HCT116 (cell line): Measurements from ENCODE around the gene RBM14. TPM values are rescaled to one million over a fixed set of nuclear protein-coding genes. Genes with fewer than 3 reads are reported as not detected.

Source experiments
- ATAC-seq: fragments of 200-7000 bp; cut with Tn5 transposase; 2 replicates; pipeline ENCODE4 v1.9.1; 2020; ENCODE audit warnings: mild to moderate bottlenecking, moderate library complexity
- BruUV-seq: library from RNA; stranded (reverse); fragments of 400-500 nt; replicated peaks from 2 replicates; lab custom pipeline; 2021; lab: Mats Ljungman, UMichigan
- CTCF ChIA-PET: fragments of 300-600 bp; sonication (Branson Sonifier 250); formaldehyde crosslinking; loops from one replicate; lab custom pipeline; 2021; ENCODE audit warnings: antibody characterized with exemption; lab: Charles Lee
- POLR2A ChIA-PET: fragments of 300-600, 350-600 bp; sonication (Branson Sonifier 250); formaldehyde crosslinking; loops from one replicate; lab custom pipeline; 2021; ENCODE audit warnings: antibody characterized with exemption; lab: Charles Lee
- RAD21 ChIA-PET, 2 experiments: fragments of 300-600 bp; sonication (Branson Sonifier 250); formaldehyde crosslinking; loops; one replicate each; lab custom pipeline; 2023; ENCODE audit warnings: low total read pairs in 2 of 2; ENCODE audit not compliant: uncharacterized antibody in 2 of 2, unreplicated experiment in 2 of 2, low non-redundant PET in 1 of 2; lab: Charles Lee
- DNase-seq: peaks from one replicate; pipeline ENCODE4 v3.0.0-alpha.2; 2010; ENCODE audit warnings: low read depth, low spot score
- H2AFZ ChIP-seq: fragments of 200-600 bp; shearing (Covaris generic), sonication (generic); 2 replicates; pipeline ENCODE4 v1.6.1; 2017; ENCODE audit warnings: low read depth, mixed run types, mixed read lengths, antibody characterized with exemption, low read length; ENCODE audit not compliant: poor library complexity, severe bottlenecking
- H3K27ac ChIP-seq: 2 replicates; pipeline ENCODE4 v1.5.1; 2012; ENCODE audit warnings: low read depth, low read length
- H3K27me3 ChIP-seq: fragments of 200-600 bp; sonication (generic); 2 replicates; pipeline ENCODE4 v1.6.1; 2016; ENCODE audit warnings: mixed run types, low read length, mixed read lengths; ENCODE audit not compliant: insufficient read depth
- H3K36me3 ChIP-seq, 2 experiments: fragments of 200-500 bp in 1 of 2; fragments of 200-600 bp in 1 of 2; sonication (Bioruptor generic) in 1 of 2; sonication (generic) in 1 of 2; 2 replicates each; pipeline versions ENCODE4 v1.5.1 to v1.6.1; 2014 to 2016; ENCODE audit warnings: low read length in 2 of 2, inconsistent platforms in 1 of 2, mixed read lengths in 1 of 2, mixed run types in 1 of 2; ENCODE audit not compliant: insufficient read depth in 2 of 2, control insufficient read depth in 1 of 2
- H3K4me1 ChIP-seq, 2 experiments: fragments of 200-600 bp in 1 of 2; sonication (generic) in 1 of 2; 2 replicates each; pipeline versions ENCODE4 v1.5.1 to v1.6.1; 2012 to 2017; ENCODE audit warnings: low read length in 2 of 2, inconsistent platforms in 1 of 2, mild to moderate bottlenecking in 1 of 2, mixed read lengths in 1 of 2, mixed run types in 1 of 2, moderate library complexity in 1 of 2; ENCODE audit not compliant: insufficient read depth in 2 of 2, control insufficient read depth in 1 of 2
- H3K4me2 ChIP-seq: fragments of 200-600 bp; sonication (generic); 2 replicates; pipeline ENCODE4 v1.6.1; 2017; ENCODE audit warnings: mixed run types, low read length, mixed read lengths
- H3K4me3 ChIP-seq, 2 experiments: fragments of 200-600 bp in 1 of 2; sonication (generic) in 1 of 2; replicated peaks in 1 of 2; 2 replicates each; pipeline ENCODE4 v1.5.1; 2011 to 2016; ENCODE audit warnings: low read length in 2 of 2, control low read depth in 1 of 2, low read depth in 1 of 2, mild to moderate bottlenecking in 1 of 2, mixed read lengths in 1 of 2, mixed run types in 1 of 2
- H3K79me2 ChIP-seq: fragments of 200-600 bp; sonication (generic); 2 replicates; pipeline ENCODE4 v1.6.1; 2017; ENCODE audit warnings: mild to moderate bottlenecking, mixed run types, low read length, moderate library complexity, mixed read lengths; ENCODE audit not compliant: insufficient read depth
- H3K9ac ChIP-seq: fragments of 200-600 bp; sonication (generic); 2 replicates; pipeline ENCODE4 v1.6.1; 2016; ENCODE audit warnings: low read length, mixed read lengths
- H3K9me2 ChIP-seq: fragments of 200-600 bp; sonication (generic), shearing (Covaris generic); 2 replicates; pipeline ENCODE4 v1.6.1; 2017; ENCODE audit warnings: mixed run types, mild to moderate bottlenecking, moderate library complexity; ENCODE audit not compliant: insufficient read depth
- H3K9me3 ChIP-seq, 2 experiments: fragments of 200-500 bp in 1 of 2; fragments of 200-600 bp in 1 of 2; sonication (Bioruptor generic) in 1 of 2; sonication (generic) in 1 of 2; 2 replicates each; pipeline ENCODE4 v1.6.1; 2014 to 2017; ENCODE audit warnings: low read length in 2 of 2, mixed read lengths in 2 of 2, inconsistent platforms in 1 of 2, low read depth in 1 of 2, mild to moderate bottlenecking in 1 of 2, mixed run types in 1 of 2, moderate library complexity in 1 of 2; ENCODE audit not compliant: control insufficient read depth in 1 of 2, insufficient read depth in 1 of 2
- H4K20me1 ChIP-seq: fragments of 200-600 bp; sonication (generic), shearing (Covaris generic); 2 replicates; pipeline ENCODE4 v1.6.1; 2017; ENCODE audit warnings: mixed run types, mild to moderate bottlenecking, moderate library complexity; ENCODE audit not compliant: insufficient read depth
- CEBPB ChIP-seq: IDR thresholded peaks from 2 replicates; pipeline ENCODE4 v1.6.1; 2012; ENCODE audit warnings: low read depth
- CTCF ChIP-seq, 3 experiments: fragments of 200-600 bp in 1 of 3; sonication (generic) in 1 of 3; IDR thresholded peaks in 2 of 3; conservative IDR thresholded peaks in 1 of 3; 2 replicates each; pipeline ENCODE4 v1.5.1; 2012 to 2017; ENCODE audit warnings: low read depth in 2 of 3, low read length in 2 of 3, antibody characterized with exemption in 1 of 3, borderline replicate concordance in 1 of 3, control low read depth in 1 of 3, mild to moderate bottlenecking in 1 of 3, mixed read lengths in 1 of 3, mixed run types in 1 of 3, moderate library complexity in 1 of 3; ENCODE audit not compliant: insufficient read depth in 1 of 3
- ELF1 ChIP-seq: IDR thresholded peaks from 2 replicates; pipeline ENCODE4 v1.6.1; 2012; ENCODE audit warnings: low read depth, borderline replicate concordance
- EZH2 ChIP-seq: fragments of 200-600 bp; sonication (generic); IDR thresholded peaks from 2 replicates; pipeline ENCODE4 v1.6.1; 2017; ENCODE audit warnings: antibody characterized with exemption, mixed run types
- EZH2phosphoT487 ChIP-seq: fragments of 200-600 bp; IDR thresholded peaks from 2 replicates; pipeline ENCODE4 v1.6.1; 2018; ENCODE audit warnings: antibody characterized with exemption, borderline replicate concordance
- FOSL1 ChIP-seq: IDR thresholded peaks from 2 replicates; pipeline ENCODE4 v1.6.1; 2012; ENCODE audit warnings: low read depth
- RAD21 ChIP-seq: IDR thresholded peaks from 2 replicates; pipeline ENCODE4 v1.6.1; 2012; ENCODE audit warnings: low read depth, mild to moderate bottlenecking
- REST ChIP-seq: IDR thresholded peaks from 2 replicates; pipeline ENCODE4 v1.6.1; 2012; ENCODE audit warnings: low read depth
- SRF ChIP-seq: IDR thresholded peaks from 2 replicates; pipeline ENCODE4 v1.6.1; 2012; ENCODE audit warnings: low read depth
- TCF7L2 ChIP-seq: IDR thresholded peaks from 2 replicates; pipeline ENCODE4 v1.7.0; 2011; ENCODE audit warnings: borderline replicate concordance, inconsistent platforms; ENCODE audit not compliant: insufficient read depth, insufficient read length; ENCODE audit errors: extremely low read depth
- YY1 ChIP-seq: IDR thresholded peaks from 2 replicates; pipeline ENCODE4 v1.6.1; 2011; ENCODE audit warnings: low read length, low read depth, moderate library complexity, mild to moderate bottlenecking; ENCODE audit not compliant: insufficient replicate concordance; ENCODE audit errors: extremely low read depth
- intact Hi-C: fragments of 100-400 bp; cut with micrococcal nuclease; formaldehyde crosslinking; loops from 2 replicates; pipeline ENCODE4 v1.10.0; 2022
- total RNA-seq: library from RNA; stranded (reverse); gene quantifications from one replicate; pipeline ENCODE4 v1.2.1, GENCODE V29; 2021; ENCODE audit not compliant: unreplicated experiment

RBM14 gene
- total RNA-seq, 1 experiment from 2014 or later: 95.3 TPM

- peaks cover 22 to 39% of the 10 kb centered on the region in 2 experiments; a peak in 3 of 4 replicates for H3K36me3 ChIP-seq
These were observed 16.5 kb downstream of the RBM14 start for GRCh38 chr11:66632952-66633351.

More at GRCh38 chr11:66632952-66633351, 16.5 kb downstream of the RBM14 start:
- CTCF ChIA-PET: no interaction called here
- Histone ChIP-seq H3K4me3 (no peak overlapping the region), H3K9me2 (no peaks in the 10 kb centered on the region), H3K9ac (no peak overlapping the region), H3K4me1 (peaks cover 3 to 17% of the 10 kb centered on the region in 2 experiments), H2AFZ (no peak overlapping the region), H3K27me3 (no peaks in the 10 kb centered on the region), H3K4me2 (no peak overlapping the region), H4K20me1 (peaks cover 13% of the 10 kb centered on the region; the same call in 1 of the 2 replicates), H3K79me2 (peaks cover 100% of the 10 kb centered on the region), H3K27ac (no peak overlapping the region), H3K9me3 (no peaks in the 10 kb centered on the region)
- POLR2A ChIA-PET: no interaction called here
- ATAC-seq (no peak), DNase-seq (no peak)
- no TSS peak for BruUV-seq
- TF ChIP-seq ELF1 (no peak), RAD21 (no peak), CEBPB (no peak), CTCF (IDR thresholded peaks at IDR 0.05 in 2 of 3, conservative IDR thresholded peaks at IDR 0.05 in 1 of 3; ENCODE audit: borderline replicate concordance in 1 of 3, insufficient read depth in 1 of 3, low read depth in 2 of 3, low read length in 2 of 3) (no peak), EZH2phosphoT487 (no peak), TCF7L2 (no peak), FOSL1 (no peak), YY1 (no peak), SRF (no peak), EZH2 (no peak), REST (no peak)
- intact Hi-C loops: no loop called here
- RAD21 ChIA-PET: no interaction called here
